Epidermal melanocyte (primary cell): Measurements from ENCODE around the gene PC.
"Not testable (repeated sequence)": the region's sequence is repeated elsewhere in the genome, so short reads cannot be mapped to it uniquely, and the experiment has no call there.

ENCODE experiments used
- DNase-seq: peaks from one replicate; pipeline ENCODE4 v3.0.0; 2011; ENCODE audit warnings: low spot score; ENCODE audit not compliant: insufficient read length

Gene PC

GRCh38 chr11:66845143-66845875, 112.9 kb downstream of the PC start:
- DNase-seq, result no peak

GRCh38 chr11:66844496-66845142, 113.6 kb downstream of the PC start:
- DNase-seq, result no peak

GRCh38 chr11:66843776-66844495, 114.2 kb downstream of the PC start:
- no peak for DNase-seq

- peak; percentile 94 for DNase-seq
Observed at GRCh38 chr11:66842896-66843775, 115.0 kb downstream of the PC start, which contains the start of gene RCE1. RCE1 (plus strand) TSS chr11:66843441; CDS start chr11:66843456, 15 bp downstream.

GRCh38 chr11:66842501-66842895, 115.7 kb downstream of the PC start:
- DNase-seq, result no peak

- DNase-seq, result no peak
Observed at GRCh38 chr11:66841861-66842260, 116.3 kb downstream of the PC start.

GRCh38 chr11:66840317-66841091, 117.7 kb downstream of the PC start:
- no peak for DNase-seq

GRCh38 chr11:66835768-66836405, 122.3 kb downstream of the PC start:
- DNase-seq, result no peak

GRCh38 chr11:66834943-66835342, 123.2 kb downstream of the PC start:
- no peak for DNase-seq

- DNase-seq, result no peak
Observed at GRCh38 chr11:66834539-66834845, 123.7 kb downstream of the PC start.

GRCh38 chr11:66824573-66824972, 133.6 kb downstream of the PC start:
- not testable (repeated sequence) for DNase-seq

GRCh38 chr11:66823700-66824099, 134.5 kb downstream of the PC start:
- no peak for DNase-seq

- DNase-seq, result no peak
Observed at GRCh38 chr11:66820901-66821300, 137.3 kb downstream of the PC start.

GRCh38 chr11:66820381-66820780, 137.8 kb downstream of the PC start:
- DNase-seq, result no peak

- DNase-seq, result no peak
Observed at GRCh38 chr11:66818231-66818955, 139.8 kb downstream of the PC start.

- DNase-seq, result no peak
Observed at GRCh38 chr11:66815646-66816045, 142.5 kb downstream of the PC start.

- DNase-seq, result no peak
Observed at GRCh38 chr11:66814678-66815077, 143.5 kb downstream of the PC start.

GRCh38 chr11:66810576-66811185, 147.5 kb downstream of the PC start:
- DNase-seq, result no peak

GRCh38 chr11:66809592-66809991, 148.6 kb downstream of the PC start:
- DNase-seq, result no peak
